Tibial nerve (tissue), 4 donors: Measurements from ENCODE around the gene GRM4.

ENCODE experiments used
- CTCF ChIP-seq, 5 experiments: fragments of 200-600 bp in 3 of 5; fragments of 450-650 bp in 2 of 5; sonication (generic) in 3 of 5; IDR thresholded peaks; one replicate each; pipeline ENCODE4 v1.5.1; 2016 to 2019; ENCODE audit warnings: antibody characterized with exemption in 5 of 5, mild to moderate bottlenecking in 3 of 5, moderate library complexity in 2 of 5
- EP300 ChIP-seq, 2 donors: sonication (generic); formaldehyde crosslinking; IDR thresholded peaks; one replicate each; pipeline ENCODE4 v1.6.1; 2017; ENCODE audit warnings: antibody characterized with exemption in 2 of 2, mild to moderate bottlenecking in 1 of 2
- POLR2A ChIP-seq, 2 donors: fragments of 450-650 bp; IDR thresholded peaks; one replicate each; pipeline ENCODE4 v1.6.1; 2017; ENCODE audit warnings: antibody characterized with exemption in 2 of 2, mild to moderate bottlenecking in 2 of 2, moderate library complexity in 2 of 2

- TF ChIP-seq CTCF (IDR thresholded peaks at IDR 0.05) (no peak), POLR2A (IDR thresholded peaks at IDR 0.05) (no peak), EP300 (IDR thresholded peaks at IDR 0.05) (no peak)
Measured at GRCh38 chr6:34159844-34160243, 14.0 kb upstream of the GRM4 start.
